AG10803 (cell line): ENCODE results near the gene PTPN21.

Source experiments
- DNase-seq: peaks from one replicate; pipeline ENCODE4 v3.0.0; 2010; ENCODE audit warnings: low read depth
- H3K4me3 ChIP-seq: 2 replicates; pipeline ENCODE4 v1.5.1; 2011; ENCODE audit warnings: mild to moderate bottlenecking, low read length, control low read depth
- CTCF ChIP-seq: conservative IDR thresholded peaks from 2 replicates; pipeline ENCODE4 v1.5.1; 2011; ENCODE audit warnings: mild to moderate bottlenecking, low read length, control low read depth, inconsistent platforms

Gene PTPN21

DNA sequence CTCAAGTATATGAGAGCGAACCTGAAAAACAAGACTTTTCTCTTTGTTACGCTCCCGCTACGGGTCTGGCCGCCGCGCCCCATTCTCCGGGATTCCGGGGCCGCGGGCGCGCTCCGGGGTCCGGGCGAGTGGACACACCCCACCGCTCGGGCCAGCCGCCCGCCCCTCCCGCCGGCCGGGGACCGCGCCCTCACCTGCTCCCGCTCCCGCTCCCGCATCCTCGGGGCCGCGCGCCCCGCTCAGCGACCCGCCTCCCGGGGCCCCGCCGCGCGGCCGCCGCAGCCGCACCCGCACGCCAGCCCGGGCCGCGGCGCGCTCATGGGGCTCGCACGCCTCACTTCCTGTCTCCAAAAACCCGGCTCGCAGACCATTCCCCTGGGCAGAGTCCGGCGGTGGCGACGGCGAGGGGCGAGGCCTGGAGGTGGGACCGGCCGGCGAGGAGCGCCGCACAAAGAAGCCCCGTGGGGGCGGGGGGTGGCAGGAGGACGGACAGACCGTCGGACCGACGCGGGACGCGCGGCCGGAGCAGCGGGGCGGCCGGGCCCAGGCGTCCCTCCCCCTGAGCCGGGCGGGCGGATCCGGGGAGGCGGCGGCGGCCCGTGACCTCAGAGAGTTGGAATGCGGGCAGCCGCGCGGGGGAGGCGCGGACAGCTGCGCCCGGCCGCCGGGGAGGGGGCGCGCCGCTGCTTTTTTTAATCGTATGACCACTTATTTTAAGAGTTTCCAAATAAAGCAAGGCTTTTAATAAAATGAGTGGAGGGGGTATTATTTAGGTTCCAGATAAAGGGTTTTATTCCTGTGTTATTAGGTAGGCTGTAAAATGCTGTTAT lies at the start of gene PTPN21:
Gene PTPN21, minus strand, starts transcription at position 551 of the 830 bp plus-strand sequence. CDS start 4,590 bp downstream, outside the sequence.
- peak within 1 kb of the TSS; percentile 80 for H3K4me3 ChIP-seq
- DNase-seq = peak; percentile 71
- no peak for TF ChIP-seq CTCF

GRCh38 chr14:88604212-88604611 lies 49.4 kb upstream of the PTPN21 start:
- no peak for DNase-seq
- no peak overlapping the region for H3K4me3 ChIP-seq
- no peak for TF ChIP-seq CTCF

GRCh38 chr14:88599761-88600439 lies 45.1 kb upstream of the PTPN21 start:
- no peak for TF ChIP-seq CTCF
- DNase-seq = no peak
- no peak overlapping the region for H3K4me3 ChIP-seq

DNA sequence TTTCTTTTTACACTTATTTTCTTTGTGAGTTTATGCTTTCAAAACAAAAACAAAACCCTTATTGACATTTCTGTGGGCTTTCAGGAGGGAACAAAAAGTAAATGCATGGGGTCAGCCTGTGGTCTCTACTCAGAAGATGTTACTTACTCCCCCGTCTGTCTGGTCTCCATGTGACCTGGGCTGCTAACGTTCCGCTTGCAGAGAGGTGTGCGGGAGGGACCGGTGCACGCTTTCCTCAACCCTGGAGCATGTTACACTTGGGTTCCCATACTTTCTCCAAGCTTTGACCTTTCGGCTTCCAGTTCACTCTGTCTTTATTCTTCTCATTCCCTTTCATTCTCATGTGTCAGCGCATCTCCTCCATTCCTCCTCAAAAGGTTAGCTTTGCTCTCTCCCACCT lies 44.5 kb upstream of the PTPN21 start:
- no peak for DNase-seq
- no peak overlapping the region for H3K4me3 ChIP-seq
- no peak for TF ChIP-seq CTCF

- H3K4me3 ChIP-seq = no peak overlapping the region
- no peak for TF ChIP-seq CTCF
- no peak for DNase-seq
Measured at GRCh38 chr14:88598097-88598675, 43.4 kb upstream of the PTPN21 start.

GRCh38 chr14:88597601-88598000 lies 42.8 kb upstream of the PTPN21 start:
- DNase-seq = no peak
- H3K4me3 ChIP-seq = no peak overlapping the region
- TF ChIP-seq CTCF = no peak
